HepG2 (cell line): ENCODE measurements around the gene NPPB. TPM values are rescaled to one million over a fixed set of nuclear protein-coding genes. Genes with fewer than 3 reads are reported as not detected.

Source experiments
- ATAC-seq: fragments of 200-7000 bp; cut with Tn5 transposase; 3 replicates; pipeline ENCODE4 v1.9.1; 2020; ENCODE audit warnings: mild to moderate bottlenecking, moderate library complexity
- BruUV-seq: library from RNA; stranded (reverse); fragments of 400-500 nt; replicated peaks from 2 replicates; lab custom pipeline; 2021; lab: Mats Ljungman, UMichigan
- CTCF ChIA-PET: fragments of 300-600 bp; formaldehyde crosslinking; extraction: SDS; loops from one replicate; lab custom pipeline; 2021; ENCODE audit warnings: low total read pairs, inconsistent platforms, low intra/inter-chr PET ratio; lab: Yijun Ruan, JAX
- POLR2A ChIA-PET: fragments of 350-600 bp; sonication (Branson Sonifier 250); formaldehyde crosslinking; loops from one replicate; lab custom pipeline; 2020; ENCODE audit warnings: antibody characterized with exemption, inconsistent platforms; lab: Yijun Ruan, JAX
- DNase-seq: peaks from one replicate; pipeline ENCODE4 v3.0.0-alpha.2; 2015; ENCODE audit warnings: low spot score
- FAIRE-seq: peaks from 3 replicates; lab custom pipeline; 2011; peaks lifted over from hg19 to GRCh38; lab: Jason Lieb, UNC
- H2AFZ ChIP-seq: one replicate; pipeline ENCODE4 v1.6.1; 2011; ENCODE audit warnings: low read length, inconsistent platforms
- H3K27ac ChIP-seq: fragments of 300-600 bp; 3 replicates; pipeline ENCODE4 v1.8.0; 2011; ENCODE audit warnings: mixed run types, mild to moderate bottlenecking, mixed read lengths, low read length, inconsistent platforms; ENCODE audit not compliant: insufficient read depth; ENCODE audit errors: extremely low read length
- H3K27me3 ChIP-seq, 2 experiments: fragments of 200-600 bp in 1 of 2; 2 replicates in 1 of 2; 3 replicates in 1 of 2; pipeline versions ENCODE4 v1.6.0 to v1.8.0; 2011; ENCODE audit warnings: low read length in 2 of 2, mild to moderate bottlenecking in 2 of 2, moderate library complexity in 2 of 2, inconsistent platforms in 1 of 2; ENCODE audit not compliant: insufficient read depth in 2 of 2, control insufficient read depth in 1 of 2
- H3K36me3 ChIP-seq, 2 experiments: fragments of 200-600 bp in 1 of 2; replicated peaks in 1 of 2; 2 replicates in 1 of 2; 3 replicates in 1 of 2; pipeline versions ENCODE4 v1.5.1 to v1.8.0; 2011; ENCODE audit warnings: low read length in 2 of 2, inconsistent platforms in 1 of 2; ENCODE audit not compliant: insufficient read depth in 2 of 2, control insufficient read depth in 1 of 2
- H3K4me1 ChIP-seq: 2 replicates; pipeline ENCODE4 v1.5.1; 2012; ENCODE audit warnings: low read length, inconsistent platforms; ENCODE audit not compliant: insufficient read depth
- H3K4me2 ChIP-seq: 2 replicates; pipeline ENCODE4 v1.6.0; 2011; ENCODE audit warnings: low read depth, low read length, inconsistent platforms
- H3K4me3 ChIP-seq, 3 experiments: fragments of 200-600 bp in 1 of 3; sonication (generic), shearing (Covaris generic) in 1 of 3; replicated peaks in 1 of 3; 2 replicates each; pipeline ENCODE4 v1.5.1; 2011 to 2016; ENCODE audit warnings: low read length in 3 of 3, inconsistent platforms in 2 of 3, low read depth in 2 of 3, mild to moderate bottlenecking in 2 of 3, control low read depth in 1 of 3, mixed read lengths in 1 of 3; ENCODE audit not compliant: insufficient read depth in 1 of 3
- H3K79me2 ChIP-seq: one replicate; pipeline ENCODE4 v1.6.1; 2011; ENCODE audit warnings: low read length, inconsistent platforms; ENCODE audit not compliant: insufficient read depth
- H3K9ac ChIP-seq: 2 replicates; pipeline ENCODE4 v1.6.0; 2011; ENCODE audit warnings: mild to moderate bottlenecking, low read depth, low read length, inconsistent platforms; ENCODE audit not compliant: insufficient read depth
- H3K9me3 ChIP-seq: 2 replicates; pipeline ENCODE4 v1.5.1; 2012; ENCODE audit warnings: mild to moderate bottlenecking, low read length
- H4K20me1 ChIP-seq: 2 replicates; pipeline ENCODE4 v1.6.0; 2011; ENCODE audit warnings: inconsistent platforms, mild to moderate bottlenecking, low read length, moderate library complexity; ENCODE audit not compliant: insufficient read depth
- CENPT ChIP-seq: sonication (generic); formaldehyde crosslinking; IDR thresholded peaks from 2 replicates; pipeline ENCODE4 v1.8.0; 2022; ENCODE audit warnings: low read depth, mild to moderate bottlenecking, moderate library complexity, missing genetic modification reagents
- ELF3 ChIP-seq: IDR thresholded peaks from 2 replicates; pipeline ENCODE4 v1.6.1; 2016; ENCODE audit warnings: missing genetic modification reagents, missing compliant biosample characterization
- FOXA3 ChIP-seq: IDR thresholded peaks from 2 replicates; pipeline ENCODE4 v1.6.1; 2016; ENCODE audit warnings: missing genetic modification reagents, missing compliant biosample characterization
- FOXO1 ChIP-seq: sonication (generic); formaldehyde crosslinking; IDR thresholded peaks from 2 replicates; pipeline ENCODE4 v1.4.0; 2020; ENCODE audit warnings: missing genetic modification reagents
- GATAD1 ChIP-seq: IDR thresholded peaks from 2 replicates; pipeline ENCODE4 v1.6.1; 2016; ENCODE audit warnings: missing genetic modification reagents, missing compliant biosample characterization
- ZFX ChIP-seq: sonication (generic); formaldehyde crosslinking; IDR thresholded peaks from 2 replicates; pipeline ENCODE4 v1.4.0; 2020; ENCODE audit warnings: mild to moderate bottlenecking, low read depth, missing genetic modification reagents, moderate library complexity
- WGBS: methylation state at CpG from one replicate; pipeline ENCODE4 v1.1.6; 2017; ENCODE audit warnings: low lambda C conversion rate; 5-methylcytosine and 5-hydroxymethylcytosine counted together
- in situ Hi-C: cut with HindIII; loops from 2 replicates; pipeline ENCODE4 v1.10.0; 2017; ENCODE audit warnings: low pct_unique_long_range_greater_than_20kb; ENCODE audit not compliant: extremely low pct_ligation_motif_present
- intact Hi-C: fragments of 100-400 bp; cut with micrococcal nuclease; formaldehyde crosslinking; loops from one replicate; pipeline ENCODE4 v1.10.0; 2022; ENCODE audit not compliant: unreplicated experiment
- polyA plus RNA-seq, 8 experiments: library from polyadenylated mRNA; depleted of rRNA in 3 of 8; stranded (reverse) in 7 of 8; unstranded in 1 of 8; fragments of >200 nt; fragmentation: Illumina TruSeq in 4 of 8; extraction: Trizol in 4 of 8; gene quantifications; 2 replicates each; pipeline versions ENCODE4 v1.2.1 to v1.2.3, GENCODE V29; 2011 to 2016; ENCODE audit warnings: low read depth in 4 of 8, missing spikeins in 1 of 8, mixed read lengths in 1 of 8; ENCODE audit not compliant: insufficient read depth in 1 of 8
- total RNA-seq, 5 experiments: library from RNA; depleted of rRNA; stranded (reverse); fragments of >200 nt; fragmentation: Illumina TruSeq; extraction: Trizol; gene quantifications; 2 replicates each; pipeline ENCODE4 v1.2.3, GENCODE V29; 2016; ENCODE audit warnings: low read depth in 1 of 5
- TF ChIP-seq, protein P1 (sequence below): sonication (generic); formaldehyde crosslinking; IDR thresholded peaks from 2 replicates; pipeline ENCODE4 v1.9.0; 2021; ENCODE audit warnings: missing genetic modification reagents, borderline replicate concordance
- TF ChIP-seq, protein P2 (sequence below): sonication (generic); formaldehyde crosslinking; IDR thresholded peaks from 2 replicates; pipeline ENCODE4 v1.5.1; 2020; ENCODE audit warnings: mild to moderate bottlenecking, moderate library complexity, missing genetic modification reagents
- TF ChIP-seq, protein P3 (sequence below): sonication (generic); formaldehyde crosslinking; conservative IDR thresholded peaks from 2 replicates; pipeline ENCODE4 v1.4.0; 2020; ENCODE audit warnings: mild to moderate bottlenecking, missing genetic modification reagents, moderate library complexity

Gene NPPB
- total and polyA plus RNA-seq, 2 of the 13 experiments (the other 11 are each of a cell fraction or from before 2014, with no cell fraction given), result 1.9 TPM; not detected in 1

- TF ChIP-seq, protein P1, sequence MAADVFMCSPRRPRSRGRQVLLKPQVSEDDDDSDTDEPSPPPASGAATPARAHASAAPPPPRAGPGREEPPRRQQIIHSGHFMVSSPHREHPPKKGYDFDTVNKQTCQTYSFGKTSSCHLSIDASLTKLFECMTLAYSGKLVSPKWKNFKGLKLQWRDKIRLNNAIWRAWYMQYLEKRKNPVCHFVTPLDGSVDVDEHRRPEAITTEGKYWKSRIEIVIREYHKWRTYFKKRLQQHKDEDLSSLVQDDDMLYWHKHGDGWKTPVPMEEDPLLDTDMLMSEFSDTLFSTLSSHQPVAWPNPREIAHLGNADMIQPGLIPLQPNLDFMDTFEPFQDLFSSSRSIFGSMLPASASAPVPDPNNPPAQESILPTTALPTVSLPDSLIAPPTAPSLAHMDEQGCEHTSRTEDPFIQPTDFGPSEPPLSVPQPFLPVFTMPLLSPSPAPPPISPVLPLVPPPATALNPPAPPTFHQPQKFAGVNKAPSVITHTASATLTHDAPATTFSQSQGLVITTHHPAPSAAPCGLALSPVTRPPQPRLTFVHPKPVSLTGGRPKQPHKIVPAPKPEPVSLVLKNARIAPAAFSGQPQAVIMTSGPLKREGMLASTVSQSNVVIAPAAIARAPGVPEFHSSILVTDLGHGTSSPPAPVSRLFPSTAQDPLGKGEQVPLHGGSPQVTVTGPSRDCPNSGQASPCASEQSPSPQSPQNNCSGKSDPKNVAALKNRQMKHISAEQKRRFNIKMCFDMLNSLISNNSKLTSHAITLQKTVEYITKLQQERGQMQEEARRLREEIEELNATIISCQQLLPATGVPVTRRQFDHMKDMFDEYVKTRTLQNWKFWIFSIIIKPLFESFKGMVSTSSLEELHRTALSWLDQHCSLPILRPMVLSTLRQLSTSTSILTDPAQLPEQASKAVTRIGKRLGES (CRISPR knock-in tag), result no peak
Observed at GRCh38 chr1:11839727-11840705, 18.7 kb downstream of the NPPB start (continued).

DNA sequence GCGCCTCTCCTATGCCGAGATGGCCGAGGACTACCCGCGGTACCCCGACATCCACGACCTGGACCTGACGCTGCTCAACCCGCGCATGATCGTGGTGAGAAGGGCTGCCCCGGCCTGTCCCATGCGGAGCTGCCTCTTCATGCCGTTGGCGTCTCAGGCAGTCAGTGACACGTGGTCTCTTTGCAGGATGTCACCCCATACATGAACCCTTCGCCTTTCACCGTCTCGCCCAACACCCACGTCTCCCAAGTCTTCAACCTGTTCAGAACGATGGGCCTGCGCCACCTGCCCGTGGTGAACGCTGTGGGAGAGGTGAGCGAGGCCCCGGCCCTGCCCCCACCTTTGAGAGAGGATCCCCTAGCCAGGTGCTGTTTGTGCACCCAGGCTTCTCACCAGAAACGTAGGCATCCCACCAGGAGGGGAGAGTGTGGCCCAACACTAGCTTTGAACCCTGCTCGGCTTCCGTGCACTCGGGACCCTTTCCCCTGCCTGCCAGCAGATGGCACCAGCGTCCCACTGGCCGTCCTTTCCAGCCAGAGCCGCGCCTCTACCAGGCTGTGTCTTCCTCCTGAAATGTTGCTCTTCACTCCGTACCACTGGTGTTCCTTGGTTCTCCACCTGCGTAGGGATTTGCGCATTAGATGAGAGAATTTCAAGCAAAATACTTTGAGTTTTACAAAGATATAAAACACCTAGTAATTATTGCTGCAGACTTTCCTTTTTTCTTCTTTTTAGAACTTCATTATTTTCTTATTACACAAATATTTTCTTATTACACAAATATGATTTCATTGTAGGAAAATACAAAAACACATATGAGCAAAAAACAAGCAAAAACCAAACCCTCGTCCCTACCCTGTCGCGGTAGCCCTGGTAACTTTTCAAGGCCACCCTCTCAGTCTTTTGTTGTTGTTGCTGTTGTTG is 20.1 kb downstream of the NPPB start:
- no TSS peak for BruUV-seq
- WGBS, result 70% methylated on average over 27 of the region's 40 CpGs
- TF ChIP-seq, protein P2, sequence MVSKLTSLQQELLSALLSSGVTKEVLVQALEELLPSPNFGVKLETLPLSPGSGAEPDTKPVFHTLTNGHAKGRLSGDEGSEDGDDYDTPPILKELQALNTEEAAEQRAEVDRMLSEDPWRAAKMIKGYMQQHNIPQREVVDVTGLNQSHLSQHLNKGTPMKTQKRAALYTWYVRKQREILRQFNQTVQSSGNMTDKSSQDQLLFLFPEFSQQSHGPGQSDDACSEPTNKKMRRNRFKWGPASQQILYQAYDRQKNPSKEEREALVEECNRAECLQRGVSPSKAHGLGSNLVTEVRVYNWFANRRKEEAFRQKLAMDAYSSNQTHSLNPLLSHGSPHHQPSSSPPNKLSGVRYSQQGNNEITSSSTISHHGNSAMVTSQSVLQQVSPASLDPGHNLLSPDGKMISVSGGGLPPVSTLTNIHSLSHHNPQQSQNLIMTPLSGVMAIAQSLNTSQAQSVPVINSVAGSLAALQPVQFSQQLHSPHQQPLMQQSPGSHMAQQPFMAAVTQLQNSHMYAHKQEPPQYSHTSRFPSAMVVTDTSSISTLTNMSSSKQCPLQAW, result peak; percentile 24; the same call in 1 of the 2 replicates
- no peak for TF ChIP-seq CENPT (CRISPR knock-in tag)
- TF ChIP-seq GATAD1, result 0 out of 2 replicates have a peak, but pooled peaks have one; percentile 44
- TF ChIP-seq FOXO1 (CRISPR knock-in tag), result 0 out of 2 replicates have a peak, but pooled peaks have one; percentile 29
- peak; percentile 54; the same call in 1 of the 2 replicates for TF ChIP-seq ZFX (CRISPR knock-in tag)
- peak; percentile 41; the same call in 1 of the 2 replicates for TF ChIP-seq ELF3
- peak; percentile 26; the same call in 1 of the 2 replicates for TF ChIP-seq FOXA3
- TF ChIP-seq, protein P3, sequence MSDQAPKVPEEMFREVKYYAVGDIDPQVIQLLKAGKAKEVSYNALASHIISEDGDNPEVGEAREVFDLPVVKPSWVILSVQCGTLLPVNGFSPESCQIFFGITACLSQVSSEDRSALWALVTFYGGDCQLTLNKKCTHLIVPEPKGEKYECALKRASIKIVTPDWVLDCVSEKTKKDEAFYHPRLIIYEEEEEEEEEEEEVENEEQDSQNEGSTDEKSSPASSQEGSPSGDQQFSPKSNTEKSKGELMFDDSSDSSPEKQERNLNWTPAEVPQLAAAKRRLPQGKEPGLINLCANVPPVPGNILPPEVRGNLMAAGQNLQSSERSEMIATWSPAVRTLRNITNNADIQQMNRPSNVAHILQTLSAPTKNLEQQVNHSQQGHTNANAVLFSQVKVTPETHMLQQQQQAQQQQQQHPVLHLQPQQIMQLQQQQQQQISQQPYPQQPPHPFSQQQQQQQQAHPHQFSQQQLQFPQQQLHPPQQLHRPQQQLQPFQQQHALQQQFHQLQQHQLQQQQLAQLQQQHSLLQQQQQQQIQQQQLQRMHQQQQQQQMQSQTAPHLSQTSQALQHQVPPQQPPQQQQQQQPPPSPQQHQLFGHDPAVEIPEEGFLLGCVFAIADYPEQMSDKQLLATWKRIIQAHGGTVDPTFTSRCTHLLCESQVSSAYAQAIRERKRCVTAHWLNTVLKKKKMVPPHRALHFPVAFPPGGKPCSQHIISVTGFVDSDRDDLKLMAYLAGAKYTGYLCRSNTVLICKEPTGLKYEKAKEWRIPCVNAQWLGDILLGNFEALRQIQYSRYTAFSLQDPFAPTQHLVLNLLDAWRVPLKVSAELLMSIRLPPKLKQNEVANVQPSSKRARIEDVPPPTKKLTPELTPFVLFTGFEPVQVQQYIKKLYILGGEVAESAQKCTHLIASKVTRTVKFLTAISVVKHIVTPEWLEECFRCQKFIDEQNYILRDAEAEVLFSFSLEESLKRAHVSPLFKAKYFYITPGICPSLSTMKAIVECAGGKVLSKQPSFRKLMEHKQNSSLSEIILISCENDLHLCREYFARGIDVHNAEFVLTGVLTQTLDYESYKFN (CRISPR knock-in tag), result no peak

More for the DNA sequence above, 20.1 kb downstream of the NPPB start:
- ChIA-PET CTCF (interaction anchor here (1.0 to 4.1 kb wide), 6 partner anchors 52 to 128 kb away, joined by 3 to 46 read pairs (median 10); no protein-coding TSS in a partner anchor), POLR2A (interaction anchor here (2.4 kb wide), 1 partner anchor 69 kb away, joined by 9 read pairs; no protein-coding TSS in a partner anchor)
- FAIRE-seq (peak; percentile 65), ATAC-seq (peak; percentile 58), DNase-seq (peak; percentile 47)
- no peaks in the 10 kb centered on the region for H3K27me3 ChIP-seq
- no peak overlapping the region for H3K9ac ChIP-seq
- H3K36me3 ChIP-seq, result peaks cover 41 to 76% of the 10 kb centered on the region in 2 experiments
- H3K4me1 ChIP-seq, result peaks cover 48% of the 10 kb centered on the region
- no peak overlapping the region for H3K4me3 ChIP-seq
- H2AFZ ChIP-seq, result no peak overlapping the region
- no peaks in the 10 kb centered on the region for H3K79me2 ChIP-seq
- intact Hi-C loops (loop anchor here (2.0 kb wide), 1 partner anchor 128 kb away; no protein-coding TSS in a partner anchor), in situ Hi-C loops (loop anchor here (10.0 kb wide), 1 partner anchor 126 kb away; no protein-coding TSS in a partner anchor)
- H3K4me2 ChIP-seq, result no peak overlapping the region
- H4K20me1 ChIP-seq, result no peaks in the 10 kb centered on the region
- no peak overlapping the region for H3K27ac ChIP-seq
- no peaks in the 10 kb centered on the region for H3K9me3 ChIP-seq
